Right ventricle myocardium inferior (tissue), 1 donor: Measurements from ENCODE around the gene CDK14. TPM values are rescaled to one million over a fixed set of nuclear protein-coding genes. Genes with fewer than 3 reads are reported as not detected.

ENCODE experiments used
- ATAC-seq: fragments of 200-7000 bp; cut with Tn5 transposase; one replicate; pipeline ENCODE4 v1.9.1; 2020; ENCODE audit warnings: mild to moderate bottlenecking, moderate library complexity
- DNase-seq: peaks from one replicate; pipeline ENCODE4 v3.0.0; 2021; ENCODE audit errors: missing footprints
- intact Hi-C: fragments of 100-400 bp; cut with DNase I; formaldehyde crosslinking; loops from one replicate; pipeline ENCODE4 v1.11.0; 2022
- total RNA-seq: library from RNA; stranded (reverse); fragmentation: NEBNext Ultra II Directional; extraction: Animal tissue kit (Norgen Biotek cat#: 25700); gene quantifications from one replicate; pipeline ENCODE4 v1.2.1, GENCODE V29; 2021
- donor health status: DM: no; HTN: yes; CAD: no; lungs with severe emphysema.

CDK14 gene
- total RNA-seq, 1 donor from 2014 or later = 26.3 TPM

- intact Hi-C loops = no loop called here
- ATAC-seq = peak; percentile 20
- no peak for DNase-seq
These were observed 337.9 kb downstream of the CDK14 start for GRCh38 chr7:90933984-90934383.

- ATAC-seq = no peak
These were observed 342.2 kb downstream of the CDK14 start for GRCh38 chr7:90938371-90938770.

GRCh38 chr7:90939666-90940065 is 343.5 kb downstream of the CDK14 start:
- intact Hi-C loops = no loop called here
- DNase-seq = no peak
- ATAC-seq = no peak

More at GRCh38 chr7:90938371-90938770, 342.2 kb downstream of the CDK14 start:
- no peak for DNase-seq
- intact Hi-C loops = no loop called here

- DNase-seq (no peak), ATAC-seq (no peak)
- intact Hi-C loops = no loop called here
These were observed 347.9 kb downstream of the CDK14 start for GRCh38 chr7:90944021-90944420.

- ATAC-seq (peak; percentile 83), DNase-seq (no peak)
- intact Hi-C loops = no loop called here
These were observed 349.1 kb downstream of the CDK14 start for GRCh38 chr7:90945104-90945787.

GRCh38 chr7:90946730-90947501 is 350.8 kb downstream of the CDK14 start:
- intact Hi-C loops = no loop called here
- ATAC-seq (no peak), DNase-seq (no peak)

GRCh38 chr7:90948085-90948484 is 352.0 kb downstream of the CDK14 start:
- intact Hi-C loops = no loop called here
- no peak for DNase-seq
- ATAC-seq = no peak

- intact Hi-C loops = no loop called here
- DNase-seq = no peak
- no peak for ATAC-seq
These were observed 355.1 kb downstream of the CDK14 start for GRCh38 chr7:90951229-90951628.

GRCh38 chr7:90951986-90952954 is 356.1 kb downstream of the CDK14 start:
- ATAC-seq = no peak
- intact Hi-C loops = no loop called here
- no peak for DNase-seq

GRCh38 chr7:90955641-90956207 is 359.6 kb downstream of the CDK14 start:
- no peak for DNase-seq

GRCh38 chr7:90957883-90958282 is 361.8 kb downstream of the CDK14 start:
- DNase-seq (no peak), ATAC-seq (no peak)
- intact Hi-C loops = no loop called here

More at GRCh38 chr7:90955641-90956207, 359.6 kb downstream of the CDK14 start:
- intact Hi-C loops = no loop called here
- no peak for ATAC-seq

GRCh38 chr7:90958647-90959046 is 362.5 kb downstream of the CDK14 start:
- DNase-seq (no peak), ATAC-seq (no peak)
- intact Hi-C loops = no loop called here

- intact Hi-C loops = no loop called here
- DNase-seq (no peak), ATAC-seq (no peak)
These were observed 365.1 kb downstream of the CDK14 start for GRCh38 chr7:90961037-90961725.

- peak; percentile 63 for ATAC-seq
- no peak for DNase-seq
- intact Hi-C loops = no loop called here
These were observed 369.1 kb downstream of the CDK14 start for GRCh38 chr7:90965211-90965610.

- intact Hi-C loops = no loop called here
- no peak for DNase-seq
- ATAC-seq = no peak
These were observed 370.2 kb downstream of the CDK14 start for GRCh38 chr7:90966346-90966745.

- DNase-seq (no peak), ATAC-seq (no peak)
- intact Hi-C loops = no loop called here
These were observed 372.8 kb downstream of the CDK14 start for GRCh38 chr7:90968871-90969270.

- DNase-seq (no peak), ATAC-seq (no peak)
- intact Hi-C loops = no loop called here
These were observed 376.9 kb downstream of the CDK14 start for GRCh38 chr7:90972906-90973550.

- ATAC-seq = no peak
- DNase-seq = no peak
- intact Hi-C loops = no loop called here
These were observed 380.9 kb downstream of the CDK14 start for GRCh38 chr7:90977056-90977455.
